Motor neuron (in vitro differentiated cells): ENCODE measurements around the gene DZIP3. TPM values are rescaled to one million over a fixed set of nuclear protein-coding genes. Genes with fewer than 3 reads are reported as not detected.
"Not testable (repeated sequence)": the region's sequence is repeated elsewhere in the genome, so short reads cannot be mapped to it uniquely, and the experiment has no call there.

ENCODE experiments used
- ATAC-seq, 8 experiments: fragments of 200-7000 bp; cut with Tn5 transposase; replicated peaks in 6 of 8; 2 replicates each; pipeline ENCODE4 v1.8.0; 2021; ENCODE audit warnings: mild to moderate bottlenecking in 8 of 8, moderate library complexity in 8 of 8
- H3K27ac ChIP-seq, 2 donors: fragments of 250-450 bp; sonication (Bioruptor Pico); 2 replicates each; pipeline ENCODE4 v1.9.0; 2021; ENCODE audit warnings: antibody characterized with exemption in 2 of 2, mild to moderate bottlenecking in 2 of 2, moderate library complexity in 1 of 2
- H3K4me1 ChIP-seq, 2 donors: fragments of 250-450 bp; sonication (Bioruptor Pico); replicated peaks in 1 of 2; 2 replicates each; pipeline ENCODE4 v1.6.1; 2021; ENCODE audit warnings: antibody characterized with exemption in 2 of 2, mild to moderate bottlenecking in 2 of 2, moderate library complexity in 1 of 2
- H3K4me3 ChIP-seq, 5 donors: fragments of 250-450 bp; sonication (Bioruptor Pico); 2 replicates each; pipeline ENCODE4 v1.9.0; 2021; ENCODE audit warnings: antibody characterized with exemption in 5 of 5, mild to moderate bottlenecking in 5 of 5, moderate library complexity in 4 of 5
- WGBS, 10 experiments: fragments of 450-650 bp; shearing (Covaris generic); methylation state at CpG; one replicate each; pipeline ENCODE4 v1.0.0; 2022; 5-methylcytosine and 5-hydroxymethylcytosine counted together
- in situ Hi-C, 9 experiments: fragments of 400-800 bp; cut with MboI; loops; one replicate each; pipeline ENCODE4 v1.15.0; 2021; ENCODE audit warnings: low sequenced_read_pairs in 9 of 9, low pct_unique_long_range_greater_than_20kb in 2 of 9; ENCODE audit not compliant: unreplicated experiment in 9 of 9
- total RNA-seq, 8 experiments: library from RNA; unstranded; fragments of 300-600 nt; gene quantifications; 2 replicates each; pipeline versions ENCODE4 v1.2.3 to v1.2.4, GENCODE V29; 2022

Gene DZIP3
- total RNA-seq, 8 experiments from 2014 or later, result 14.1 to 83.7 (median 27.5) TPM

- H3K27ac ChIP-seq, result no peak overlapping the region
- no peak overlapping the region for H3K4me3 ChIP-seq
- in situ Hi-C loops, result loop anchor here in 5 of 9 experiments (10.0 to 25.0 kb wide), 2 partner anchors 243 to 246 kb away; no protein-coding TSS in a partner anchor
- no peaks in the 10 kb centered on the region for H3K4me1 ChIP-seq
- no peak for ATAC-seq
Observed at GRCh38 chr3:108669208-108669607, 79.7 kb downstream of the DZIP3 start.

DNA sequence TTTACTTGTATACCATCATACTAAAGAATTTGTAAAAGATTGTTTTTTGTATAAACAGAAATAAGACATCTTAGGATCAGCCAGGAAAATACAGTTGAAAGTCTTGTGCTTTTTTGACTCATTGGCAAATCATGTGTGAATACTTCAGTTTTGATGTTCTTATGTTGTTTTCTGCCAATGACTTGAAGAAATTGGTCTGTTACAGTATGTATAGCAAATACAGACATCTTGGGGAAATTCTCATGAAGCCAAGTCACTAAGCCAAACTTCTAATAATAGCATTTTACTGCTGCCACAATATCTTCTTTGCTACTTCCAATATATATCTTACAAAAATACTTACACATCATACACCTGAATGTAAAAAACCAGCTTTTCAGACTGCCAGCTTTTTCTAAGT is 83.2 kb downstream of the DZIP3 start:
- H3K4me1 ChIP-seq, result no peaks in the 10 kb centered on the region
- in situ Hi-C loops, result loop anchor here in 3 of 9 experiments (25.0 kb wide), 1 partner anchor 240 kb away; no protein-coding TSS in a partner anchor
- no peak overlapping the region for H3K27ac ChIP-seq
- no peak overlapping the region for H3K4me3 ChIP-seq
- no peak for ATAC-seq

- Histone ChIP-seq H3K4me3 (no peak overlapping the region), H3K4me1 (no peaks in the 10 kb centered on the region), H3K27ac (no peak overlapping the region)
- in situ Hi-C loops, result loop anchor here in 3 of 9 experiments (25.0 kb wide), 1 partner anchor 238 kb away; no protein-coding TSS in a partner anchor
- 49 to 100% (median 91%) methylated on average over 1 to 3 of the region's 3 CpGs for WGBS, 10 experiments
- ATAC-seq, result no peak
Observed at GRCh38 chr3:108673988-108674661, 84.6 kb downstream of the DZIP3 start.

DNA sequence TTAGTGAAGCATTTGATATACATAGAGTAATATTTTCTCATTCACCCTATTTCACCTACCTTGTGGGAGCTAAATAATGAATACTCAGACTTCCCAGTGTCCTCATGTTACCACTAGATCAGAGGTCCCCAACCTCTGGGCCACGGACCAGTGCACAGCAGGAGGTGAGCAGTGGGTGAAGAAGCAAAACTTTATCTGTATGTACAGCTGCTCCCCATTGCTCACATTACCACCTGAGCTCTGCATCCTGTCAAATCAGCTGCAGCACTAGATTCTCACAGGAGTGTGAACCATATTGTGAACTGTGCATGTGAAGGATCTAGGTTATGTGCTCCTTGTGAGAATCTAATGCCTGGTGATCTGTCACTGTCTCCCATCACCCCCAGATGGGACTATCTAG is 88.3 kb downstream of the DZIP3 start:
- 100% methylated on average over 1 of the region's 1 CpG; no CpG with 5 or more reads in 8 of the 10 experiments for WGBS, 10 experiments
- in situ Hi-C loops, result no loop called here
- no peaks in the 10 kb centered on the region for H3K4me1 ChIP-seq
- ATAC-seq, result no peak
- no peak overlapping the region for H3K4me3 ChIP-seq
- H3K27ac ChIP-seq, result no peak overlapping the region

GRCh38 chr3:108692286-108692685 is 102.8 kb downstream of the DZIP3 start:
- ATAC-seq, H3K4me1 ChIP-seq, in situ Hi-C loops, H3K27ac ChIP-seq, H3K4me3 ChIP-seq: not testable (repeated sequence)
- WGBS, 10 experiments, result 50 to 100% (median 86%) methylated on average over 1 to 2 of the region's 2 CpGs; no CpG with 5 or more reads in 2 of the 10 experiments

- WGBS, 10 experiments, result 0 to 100% (median 86%) methylated on average over 1 of the region's 1 CpG; no CpG with 5 or more reads in 2 of the 10 experiments
- Histone ChIP-seq H3K27ac (no peak overlapping the region), H3K4me3 (no peak overlapping the region), H3K4me1 (no peaks in the 10 kb centered on the region)
- peak in 1 of 8 experiments; percentile 26 for ATAC-seq
- in situ Hi-C loops, result no loop called here
Observed at GRCh38 chr3:108698461-108698860, 108.9 kb downstream of the DZIP3 start.

DNA sequence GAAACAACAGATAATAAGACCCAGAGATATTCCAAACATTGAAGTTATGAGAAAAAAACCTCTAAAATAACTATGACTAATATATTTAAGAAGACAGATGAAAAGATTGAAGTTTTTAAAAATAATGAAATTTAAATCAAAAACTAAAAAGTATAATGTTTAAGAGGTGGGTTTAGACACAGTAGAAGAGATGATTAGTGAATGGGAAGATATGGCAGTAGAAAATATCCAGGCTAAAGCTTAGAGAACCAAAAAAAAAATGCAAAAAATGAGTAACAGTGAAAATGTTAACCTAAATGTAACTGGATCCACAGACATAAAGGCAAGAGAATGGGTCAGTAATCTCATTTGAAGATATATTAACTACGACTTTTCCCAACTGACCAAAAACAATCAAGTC is 115.5 kb downstream of the DZIP3 start:
- in situ Hi-C loops, result no loop called here
- Histone ChIP-seq H3K27ac (no peak overlapping the region), H3K4me1 (no peaks in the 10 kb centered on the region), H3K4me3 (no peak overlapping the region)
- no peak for ATAC-seq
- WGBS, 10 experiments, result 0 to 100% (median 85%) methylated on average over 1 of the region's 1 CpG

- ATAC-seq, result peak in 6 of 8 experiments; percentile 29 to 98 (median 89)
- WGBS, 10 experiments, result 43 to 63% (median 57%) methylated on average over 1 to 5 of the region's 5 CpGs; no CpG with 5 or more reads in 5 of the 10 experiments
- in situ Hi-C loops, result no loop called here
- H3K4me3 ChIP-seq, result no peak overlapping the region
- H3K27ac ChIP-seq, result no peak overlapping the region
- peaks cover 4 to 14% of the 10 kb centered on the region in 2 donors for H3K4me1 ChIP-seq
Observed at GRCh38 chr3:108713009-108713516, 123.5 kb downstream of the DZIP3 start.

GRCh38 chr3:108713816-108714215 is 124.3 kb downstream of the DZIP3 start:
- WGBS, 10 experiments, result 40 to 89% (median 77%) methylated on average over 2 to 3 of the region's 3 CpGs; no CpG with 5 or more reads in 2 of the 10 experiments
- no peak for ATAC-seq
- in situ Hi-C loops, result no loop called here
- H3K4me1 ChIP-seq, result peaks cover 4 to 18% of the 10 kb centered on the region in 2 donors
- H3K27ac ChIP-seq, result no peak overlapping the region
- no peak overlapping the region for H3K4me3 ChIP-seq

DNA sequence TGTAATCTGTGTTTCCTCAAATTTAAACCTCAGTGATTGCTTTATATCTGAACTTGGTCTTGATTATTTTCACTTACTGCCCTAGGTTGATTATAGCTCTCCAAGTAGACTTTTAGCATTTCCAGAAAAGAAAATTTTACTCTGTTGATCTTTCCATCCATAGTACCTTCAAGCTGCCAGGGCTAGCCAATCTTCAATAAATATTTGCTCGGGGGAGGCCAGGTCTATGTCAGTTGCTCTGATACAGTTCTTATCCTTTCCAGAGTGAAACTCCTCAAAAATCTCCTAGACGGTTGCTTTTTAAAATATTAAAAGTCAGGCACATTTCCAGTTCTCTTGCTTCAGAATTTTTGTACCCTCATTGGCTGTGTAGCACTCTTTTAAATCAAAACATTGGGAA is 128.9 kb downstream of the DZIP3 start:
- Histone ChIP-seq H3K27ac (no peak overlapping the region), H3K4me3 (no peak overlapping the region), H3K4me1 (peaks cover 0 to 19% of the 10 kb centered on the region in 2 donors)
- 0 to 95% (median 68%) methylated on average over 1 to 2 of the region's 2 CpGs; no CpG with 5 or more reads in 1 of the 10 experiments for WGBS, 10 experiments
- peak in 1 of 8 experiments; percentile 15 for ATAC-seq
- in situ Hi-C loops, result no loop called here

GRCh38 chr3:108719178-108719806 is 129.8 kb downstream of the DZIP3 start:
- Histone ChIP-seq H3K4me3 (no peak overlapping the region), H3K27ac (no peak overlapping the region), H3K4me1 (peaks cover 0 to 14% of the 10 kb centered on the region in 2 donors)
- in situ Hi-C loops, result no loop called here
- peak in 5 of 8 experiments; percentile 39 to 93 (median 80) for ATAC-seq
- WGBS, 10 experiments, result 0 to 56% (median 50%) methylated on average over 1 to 2 of the region's 2 CpGs; no CpG with 5 or more reads in 4 of the 10 experiments

- ATAC-seq, result no peak
- Histone ChIP-seq H3K4me1 (peaks cover 0 to 14% of the 10 kb centered on the region in 2 donors), H3K4me3 (no peak overlapping the region), H3K27ac (no peak overlapping the region)
- WGBS, 10 experiments, result 0 to 100% (median 50%) methylated on average over 1 of the region's 1 CpG; no CpG with 5 or more reads in 6 of the 10 experiments
- in situ Hi-C loops, result no loop called here
Observed at GRCh38 chr3:108722724-108723123, 133.2 kb downstream of the DZIP3 start.

DNA sequence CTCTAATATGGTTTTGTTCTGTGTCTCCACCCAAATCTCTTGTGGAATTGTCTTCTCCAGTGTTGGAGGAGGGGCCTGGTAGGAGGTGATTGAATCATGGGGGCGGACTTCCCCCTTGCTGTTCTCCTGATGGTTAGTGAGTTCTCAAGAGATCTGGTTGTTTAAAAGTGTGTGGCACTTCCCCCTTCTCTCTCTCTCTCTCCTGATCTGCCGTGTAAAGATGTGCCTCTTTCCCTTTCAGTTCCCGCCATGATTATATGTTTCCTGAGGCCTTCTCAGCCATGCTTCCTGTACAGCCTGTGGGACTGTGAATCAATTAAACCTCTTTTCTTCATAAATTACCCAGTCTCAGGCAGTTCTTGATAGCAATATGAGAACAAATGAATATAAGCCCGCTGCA is 134.6 kb downstream of the DZIP3 start:
- peaks cover 0 to 7% of the 10 kb centered on the region in 2 donors for H3K4me1 ChIP-seq
- in situ Hi-C loops, result no loop called here
- H3K4me3 ChIP-seq, result no peak overlapping the region
- WGBS, 10 experiments, result 0 to 89% (median 79%) methylated on average over 1 to 4 of the region's 4 CpGs; no CpG with 5 or more reads in 3 of the 10 experiments
- ATAC-seq, result no peak
- H3K27ac ChIP-seq, result no peak overlapping the region
